HG03103 (cell line): Measurements from ENCODE around the gene IL31.
A peak's percentile ranks its signal among the peaks of the same experiment; 100 is the strongest.
"Not testable (repeated sequence)": the region's sequence is repeated elsewhere in the genome, so short reads cannot be mapped to it uniquely, and the experiment has no call there.

ENCODE experiments used
- ATAC-seq: cut with Tn5 transposase; IDR thresholded peaks from one replicate; pipeline ENCODE4 v1.9.1; 2021; ENCODE audit warnings: low read depth; ENCODE audit not compliant: unreplicated experiment

IL31 gene

DNA sequence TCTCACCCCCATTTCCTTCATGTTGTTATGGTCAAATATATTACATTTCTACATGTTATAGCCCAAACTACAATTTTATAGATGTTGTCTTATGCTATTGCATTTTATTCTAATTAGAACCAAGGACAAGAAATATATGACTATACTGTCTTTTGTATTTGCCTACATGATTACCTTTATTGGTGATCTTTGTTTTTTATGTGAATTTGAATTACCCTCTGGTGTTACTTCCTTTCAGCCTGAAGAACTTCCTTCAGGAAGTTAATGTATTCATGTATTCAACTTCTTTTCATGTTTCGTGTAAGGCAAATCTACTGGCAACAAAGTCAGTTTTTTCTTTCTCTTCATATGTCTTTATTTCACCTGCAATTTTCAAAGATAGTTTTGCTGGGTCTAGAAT, 20.8 kb upstream of the IL31 start:
- ATAC-seq = no peak

DNA sequence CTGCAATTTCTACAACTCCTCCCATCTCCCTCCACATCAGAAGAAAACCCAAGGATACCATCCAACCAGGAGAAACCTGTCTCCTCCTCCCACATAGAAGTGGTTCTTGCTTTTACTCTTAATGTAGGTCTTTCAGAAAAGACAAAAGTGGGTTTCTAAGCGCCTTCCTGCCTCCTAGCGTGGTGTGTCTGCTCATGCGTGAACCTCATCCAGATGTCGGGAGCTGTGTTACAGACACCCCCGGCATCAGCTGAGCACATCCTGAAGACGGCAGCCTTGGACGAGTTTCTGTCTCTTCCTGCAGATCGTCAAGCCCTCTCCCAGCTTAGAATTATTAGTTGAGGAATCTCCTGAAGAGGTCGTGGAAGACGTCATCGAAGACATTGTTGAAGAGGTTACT, 18.4 kb upstream of the IL31 start:
- ATAC-seq = no peak

DNA sequence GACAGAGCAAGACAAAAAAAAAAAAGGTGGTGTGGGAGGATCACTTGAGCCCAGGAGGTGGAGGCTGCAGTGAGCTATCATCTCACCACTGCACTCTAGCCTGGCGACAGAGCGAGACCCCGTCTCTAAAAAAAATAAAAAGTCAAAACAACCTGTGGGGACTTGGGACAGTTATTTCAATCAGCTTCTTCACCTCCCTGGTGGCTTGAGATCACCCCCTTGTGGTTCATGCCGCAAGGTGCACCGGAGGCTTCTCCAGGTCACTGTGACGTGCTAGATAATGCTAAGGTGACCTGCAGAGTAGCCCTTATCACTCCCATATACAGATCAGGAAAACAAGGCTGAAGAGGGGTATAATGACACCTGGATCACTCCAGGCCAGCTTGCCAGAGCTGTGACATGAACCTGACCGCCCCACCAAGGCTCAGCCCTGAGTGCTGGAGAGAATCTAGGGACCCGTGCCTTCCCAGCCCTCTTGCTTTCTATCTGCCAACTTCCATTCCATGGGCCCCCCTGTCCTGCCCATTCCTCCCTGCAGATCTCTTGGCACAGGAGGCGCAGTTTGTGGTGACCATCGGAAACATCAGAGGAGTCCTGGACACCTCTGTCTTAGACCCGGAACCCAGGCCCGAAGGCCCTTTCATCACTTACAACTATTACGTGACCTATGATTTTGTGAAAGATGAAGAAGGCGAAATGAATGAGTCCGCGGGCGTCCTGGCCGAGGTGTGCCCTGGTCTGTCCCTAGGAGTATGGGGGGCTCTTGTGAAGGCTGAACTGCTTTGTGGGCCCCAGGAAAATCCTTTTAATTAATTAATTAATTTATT, 17.0 kb upstream of the IL31 start:
- ATAC-seq = no peak

DNA sequence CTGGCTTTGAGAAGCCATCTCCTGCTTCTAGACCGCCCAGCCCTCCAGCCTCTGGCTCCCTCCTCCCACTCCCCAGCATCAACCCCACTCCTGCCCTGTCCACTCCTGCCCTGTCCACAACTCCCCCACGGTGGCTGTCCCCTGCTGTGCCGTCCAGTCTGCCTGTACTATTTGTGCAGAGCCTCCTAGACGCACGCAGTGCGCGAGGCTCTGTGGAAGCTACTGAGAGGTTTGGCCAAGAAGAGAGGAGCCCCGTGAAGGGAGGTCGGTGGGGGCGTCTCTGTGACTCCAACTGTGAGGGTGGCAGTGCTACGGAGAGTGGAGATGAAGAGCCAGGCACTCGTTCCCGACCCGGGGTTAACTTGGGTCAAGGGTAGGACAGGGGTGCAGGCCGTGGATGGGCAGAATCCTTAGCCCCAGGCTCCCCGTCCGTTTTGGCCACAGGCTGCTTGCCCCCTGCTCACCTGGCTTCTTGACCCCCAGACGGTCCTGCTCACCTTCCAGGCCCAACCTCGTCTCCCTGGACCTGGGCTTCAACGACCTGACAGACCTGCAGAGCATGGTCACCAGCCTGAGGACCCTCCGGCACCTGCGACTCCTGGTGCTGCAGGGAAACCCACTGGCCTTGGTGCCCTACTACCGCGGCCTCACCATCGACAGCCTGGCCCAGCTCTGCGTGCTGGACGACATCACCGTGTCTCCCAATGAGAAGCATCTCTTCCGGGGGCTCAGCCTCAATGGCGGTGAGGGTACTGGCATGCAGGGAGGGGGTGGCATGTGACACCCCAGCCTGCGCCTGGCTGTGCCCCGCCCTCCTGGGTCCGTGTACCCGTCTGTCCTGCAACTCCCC, 15.8 kb upstream of the IL31 start:
- ATAC-seq = no peak

DNA sequence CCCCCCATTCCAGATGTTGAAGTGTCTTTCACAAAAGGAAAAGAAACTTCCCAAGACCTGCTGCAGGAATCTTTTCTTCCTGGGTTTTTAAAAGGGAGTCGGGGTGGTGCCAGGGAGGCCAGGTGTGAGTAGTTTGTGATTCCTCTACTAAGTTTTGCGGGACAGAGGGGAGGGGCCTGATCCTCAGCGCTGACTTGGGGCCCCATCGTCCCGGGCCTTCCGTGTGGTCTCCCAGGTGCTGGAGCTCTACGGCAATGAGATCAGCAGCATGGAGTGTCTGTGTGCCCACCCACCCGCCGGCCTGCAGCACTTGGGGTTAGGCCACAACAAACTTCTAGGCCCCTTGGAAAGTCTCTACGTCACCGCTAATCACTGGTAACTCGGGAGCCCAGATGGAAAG, 13.4 kb upstream of the IL31 start:
- no peak for ATAC-seq

DNA sequence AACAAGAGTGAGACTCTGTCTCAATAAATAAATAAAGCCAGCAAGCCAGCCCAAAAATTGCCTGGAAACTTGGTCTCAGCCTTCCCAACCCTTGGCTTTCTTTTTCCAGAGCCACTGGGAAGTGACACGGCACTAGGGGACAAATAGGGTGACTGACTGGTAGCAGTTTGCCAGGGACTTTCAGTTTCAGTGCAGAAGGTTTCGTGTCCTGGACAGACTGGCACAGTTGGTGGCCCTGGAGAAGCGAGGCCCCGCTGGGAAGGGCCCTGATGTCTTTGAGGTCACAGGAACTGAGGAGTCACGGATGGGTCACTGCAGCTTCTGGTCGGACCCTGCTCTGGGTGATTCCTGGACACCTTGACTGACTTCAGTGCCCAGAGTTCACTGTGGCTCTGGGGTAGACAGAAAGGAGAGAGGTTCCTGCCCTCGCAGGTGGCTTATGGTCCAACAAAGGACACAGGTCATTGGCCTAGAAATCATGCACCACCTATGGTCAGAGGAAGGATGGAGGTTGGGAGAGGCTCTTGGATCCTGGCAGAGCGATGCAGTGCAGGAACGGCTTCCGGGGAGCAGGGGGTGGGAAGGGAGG, 11.6 kb upstream of the IL31 start:
- ATAC-seq = no peak

DNA sequence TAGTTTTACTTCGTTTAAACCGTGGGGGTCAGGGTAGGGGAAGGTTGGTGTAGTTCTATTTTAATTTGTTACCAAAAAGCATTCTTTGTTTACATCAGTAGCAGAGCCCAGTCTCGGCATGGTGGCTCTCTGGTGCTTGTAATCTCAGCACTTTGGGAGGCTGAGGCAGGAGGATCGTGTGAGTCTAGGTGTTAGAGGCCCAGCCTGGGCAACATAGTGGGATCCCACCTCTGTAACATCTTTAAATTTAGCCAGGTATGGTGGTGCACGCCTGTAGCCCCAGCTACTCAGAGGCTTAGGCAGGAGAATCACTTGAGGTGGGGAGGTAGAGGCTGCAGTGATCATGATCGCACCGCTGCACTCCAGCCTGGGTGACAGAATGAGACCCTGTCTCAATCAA, 11.1 kb upstream of the IL31 start:
- no peak for ATAC-seq

DNA sequence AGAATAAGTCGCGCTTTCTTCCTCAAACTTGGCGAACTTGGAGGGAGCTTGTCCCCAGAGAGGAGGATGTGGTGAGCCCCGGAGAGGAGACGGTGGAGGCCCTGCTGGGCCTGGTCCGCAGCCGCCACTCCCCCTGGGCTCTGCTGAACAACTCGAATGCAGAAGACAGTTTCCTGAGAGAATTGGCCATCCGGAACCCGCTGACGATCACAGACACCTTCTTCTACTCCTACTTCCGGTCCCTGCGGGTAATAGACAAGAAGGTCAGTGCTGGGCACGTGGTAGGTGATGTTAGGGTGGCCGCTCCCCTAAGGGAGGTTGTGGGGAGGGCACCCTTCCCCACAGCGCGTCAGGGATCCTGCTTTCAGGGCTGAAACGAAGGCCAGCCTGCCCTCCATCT, 10.5 kb upstream of the IL31 start:
- ATAC-seq = no peak

DNA sequence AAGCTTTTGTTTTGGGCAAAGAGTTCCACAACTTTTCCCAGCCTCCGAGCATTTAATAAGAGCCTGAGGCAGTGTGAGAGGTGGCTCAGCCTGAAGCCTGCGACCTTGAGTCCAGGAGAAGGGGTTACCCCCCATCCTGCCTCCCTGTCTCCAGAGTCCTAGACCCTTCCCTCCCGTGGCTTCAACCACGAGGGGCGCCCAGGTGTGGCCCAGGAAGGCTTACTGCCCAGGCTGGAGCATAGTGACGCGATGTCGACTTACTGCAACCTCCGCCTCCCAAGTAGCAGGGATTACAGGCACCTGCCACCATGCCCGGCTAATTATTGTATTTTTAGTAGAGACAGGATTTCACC, 9.5 kb upstream of the IL31 start:
- no peak for ATAC-seq

DNA sequence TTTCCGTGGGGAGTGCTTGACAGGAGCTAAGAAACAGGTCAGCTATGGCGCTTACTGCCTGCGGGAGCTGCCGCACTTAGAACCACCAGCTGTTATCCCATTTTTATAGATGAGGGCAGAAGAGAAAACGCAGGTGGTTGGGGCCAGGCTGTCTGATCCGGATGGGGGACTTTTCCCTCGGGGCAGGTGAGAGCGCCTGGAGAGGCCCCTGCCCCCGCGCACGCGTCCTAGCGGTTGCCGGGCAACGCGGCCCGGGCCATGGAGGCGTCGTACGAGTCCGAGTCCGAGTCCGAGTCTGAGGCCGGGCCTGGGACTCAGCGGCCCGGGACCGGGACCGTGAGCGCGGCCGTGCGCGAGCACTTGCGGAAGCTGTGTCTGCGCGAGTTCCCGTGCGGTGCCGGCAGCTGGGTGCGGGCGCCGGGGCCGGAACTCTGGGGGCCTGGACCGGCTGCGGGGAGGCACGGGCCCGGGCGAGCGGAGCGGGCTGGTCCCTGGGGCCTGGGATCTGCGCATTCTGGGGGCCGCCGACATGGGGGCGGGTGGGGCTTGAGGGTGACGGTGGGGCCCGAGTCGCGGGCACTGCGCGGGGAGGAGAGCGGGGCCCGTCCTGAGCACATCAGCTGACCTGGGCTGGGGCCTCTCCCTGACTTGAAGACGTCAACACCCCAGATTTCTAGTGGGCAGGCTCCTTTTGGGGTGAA, 9.0 kb upstream of the IL31 start, which contains the start of gene LRRC43:
LRRC43 (plus strand) TSS at position 237 of the 701 bp plus-strand sequence; CDS start at position 259, 22 bp downstream.
- ATAC-seq = no peak

DNA sequence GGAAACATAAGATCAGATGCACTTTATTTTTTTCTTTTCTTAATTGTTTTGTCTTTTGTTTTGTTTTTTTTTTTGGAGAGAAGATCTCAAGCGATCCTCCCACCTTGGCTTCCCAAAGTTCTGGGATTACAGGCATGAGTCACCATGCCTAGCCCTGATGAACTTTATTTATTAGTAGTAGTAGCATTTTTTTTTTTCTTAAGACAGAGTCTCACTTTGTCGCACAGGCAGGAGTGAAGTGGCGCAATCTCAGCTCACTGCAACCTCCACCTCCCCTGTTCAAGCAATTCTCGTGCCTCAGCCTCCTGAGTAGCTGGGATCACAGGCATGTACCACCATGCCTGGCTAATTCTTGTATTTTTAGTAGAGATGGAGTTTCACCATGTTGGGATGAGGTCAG, 2.5 kb upstream of the IL31 start:
- not testable (repeated sequence) for ATAC-seq

DNA sequence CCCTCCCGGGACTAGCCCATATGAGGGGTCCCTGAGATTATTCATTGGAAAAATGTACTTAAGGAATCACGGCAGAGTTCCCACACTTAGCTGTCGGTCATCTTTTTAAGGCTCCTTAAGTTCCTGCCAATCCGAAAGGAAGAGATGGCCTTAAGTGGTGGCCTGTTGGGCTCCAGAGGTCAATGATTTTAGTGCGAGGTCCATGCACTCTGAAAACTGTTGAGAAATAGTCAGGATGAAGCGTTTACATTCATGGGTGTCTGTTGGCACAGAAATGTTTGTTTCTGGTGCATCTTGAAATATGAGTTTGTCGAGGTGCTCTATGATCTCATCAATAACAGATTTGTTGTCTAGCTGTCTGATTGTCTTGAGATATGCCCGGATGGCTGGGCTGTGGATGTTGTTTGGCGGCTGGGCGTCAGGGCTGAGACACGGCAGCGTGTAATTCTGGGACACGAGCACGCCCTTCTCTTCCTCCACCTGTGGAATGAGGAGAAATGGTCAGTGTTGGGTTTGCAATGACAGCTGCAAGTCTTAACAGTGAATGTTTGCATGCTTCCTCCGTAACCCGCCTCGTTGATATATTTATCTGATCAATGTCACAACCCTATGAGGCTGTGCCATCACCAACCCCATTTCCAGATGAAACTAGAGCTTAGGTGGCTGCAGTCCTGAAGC, 1.6 kb downstream of the IL31 start:
- ATAC-seq = no peak

DNA sequence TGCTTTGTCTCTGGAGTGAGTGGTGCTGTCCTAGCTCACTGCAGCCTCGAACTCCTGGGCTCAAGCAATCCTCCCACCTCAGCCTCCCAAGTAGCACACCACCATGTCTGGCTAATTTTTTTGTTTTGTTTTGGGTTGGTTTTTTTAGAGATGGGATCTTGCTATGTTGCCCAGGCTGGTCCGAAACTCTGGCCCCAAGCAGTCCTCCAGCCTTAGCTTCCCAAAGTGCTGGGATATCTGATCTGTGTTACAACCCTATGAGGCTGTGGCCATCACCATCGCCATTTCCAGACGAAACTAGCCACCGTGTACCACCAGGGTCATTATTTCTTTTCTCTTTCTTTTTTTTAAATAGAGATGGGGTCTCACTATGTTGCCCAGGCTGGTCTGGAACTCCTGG, 2.6 kb downstream of the IL31 start:
- ATAC-seq = no peak

DNA sequence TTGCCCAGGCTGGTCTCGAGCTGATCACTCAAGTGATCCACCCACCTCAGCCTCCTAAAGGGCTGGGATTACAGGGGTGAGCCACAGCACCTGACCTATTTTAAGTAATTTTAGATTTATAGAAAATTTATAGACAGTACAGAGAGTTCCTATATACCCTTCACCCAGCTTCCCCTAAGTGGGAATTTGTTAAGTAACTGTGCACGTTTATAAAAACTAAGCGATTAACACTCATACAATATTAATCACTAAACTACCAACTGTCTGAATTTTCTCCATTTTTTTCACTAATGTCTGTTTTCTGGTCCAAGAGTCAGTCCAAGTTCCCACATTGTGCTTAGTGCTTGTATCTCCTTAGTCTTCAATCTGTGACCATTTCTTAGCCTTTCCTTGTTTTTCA, 5.5 kb downstream of the IL31 start:
- no peak for ATAC-seq

DNA sequence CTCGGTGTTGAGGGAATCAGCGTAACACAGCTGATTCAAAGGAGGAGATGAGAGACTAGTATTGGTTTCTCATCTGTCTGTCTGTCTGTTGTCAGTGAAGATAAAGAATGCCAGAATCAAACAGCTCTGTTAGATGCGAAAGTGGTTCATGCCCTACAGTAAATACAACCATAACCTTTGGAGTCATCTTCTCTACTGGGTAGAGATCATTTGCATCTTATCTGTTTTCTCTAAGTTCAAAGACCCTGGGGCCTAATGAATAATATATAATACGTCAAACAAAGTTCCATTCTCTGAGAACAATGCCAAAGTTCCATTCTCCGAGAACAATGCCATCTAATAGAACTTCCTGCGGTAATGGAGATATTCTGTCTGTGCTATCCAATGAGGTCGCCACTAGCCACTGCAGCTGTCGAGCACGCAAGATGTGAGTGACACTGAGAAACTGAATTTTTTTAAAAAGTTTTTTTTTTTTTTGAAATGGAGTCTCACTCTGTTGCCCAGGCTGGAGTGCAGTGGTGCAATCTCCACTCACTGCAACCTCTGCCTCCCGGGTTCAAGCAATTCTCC, 6.6 kb downstream of the IL31 start:
- ATAC-seq = no peak

DNA sequence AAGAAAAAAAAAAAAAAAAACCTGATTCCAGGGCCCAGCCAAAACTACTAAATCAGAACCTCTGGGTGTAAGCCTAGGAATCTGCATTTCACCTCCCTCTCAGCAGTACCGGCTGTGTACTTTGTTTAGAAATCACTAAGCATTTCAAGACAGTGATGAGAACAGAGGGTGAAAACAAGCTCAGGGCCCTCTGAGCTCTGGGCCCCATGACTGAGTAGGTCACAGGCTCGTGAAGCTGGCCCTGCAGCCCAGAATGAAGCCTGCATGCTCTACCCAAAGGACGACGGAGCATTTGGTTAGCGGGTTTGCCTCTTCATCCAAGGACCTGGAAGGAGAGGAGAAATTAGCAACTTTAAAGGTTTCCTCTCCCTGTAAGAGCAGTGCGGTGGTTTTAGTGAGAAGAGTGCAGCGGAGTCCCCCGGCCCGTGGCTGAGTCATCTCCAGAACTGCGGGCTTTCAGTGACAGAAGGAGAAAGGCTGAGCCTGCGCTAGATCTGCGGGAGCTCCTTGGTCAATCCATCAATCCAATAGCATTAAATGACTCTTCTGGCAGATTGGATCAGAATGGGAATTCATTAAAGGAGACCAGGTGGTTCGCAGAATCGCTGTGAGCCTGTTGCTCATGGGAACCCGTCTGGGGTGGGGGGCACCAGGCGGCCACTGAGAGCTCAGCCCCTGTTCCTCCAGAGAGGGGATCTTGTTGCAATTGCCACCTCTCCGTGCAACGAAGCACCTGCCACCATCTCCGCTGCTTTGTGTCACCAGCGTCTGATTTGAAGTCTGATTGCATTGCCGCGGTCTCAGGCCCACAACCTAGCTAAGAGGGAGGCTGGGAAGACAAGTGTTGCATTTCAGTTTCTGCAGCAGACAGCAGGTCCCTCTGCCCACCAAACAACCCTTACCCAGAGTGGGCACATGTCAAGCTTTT, 7.3 kb downstream of the IL31 start:
- peak; percentile 51 for ATAC-seq

DNA sequence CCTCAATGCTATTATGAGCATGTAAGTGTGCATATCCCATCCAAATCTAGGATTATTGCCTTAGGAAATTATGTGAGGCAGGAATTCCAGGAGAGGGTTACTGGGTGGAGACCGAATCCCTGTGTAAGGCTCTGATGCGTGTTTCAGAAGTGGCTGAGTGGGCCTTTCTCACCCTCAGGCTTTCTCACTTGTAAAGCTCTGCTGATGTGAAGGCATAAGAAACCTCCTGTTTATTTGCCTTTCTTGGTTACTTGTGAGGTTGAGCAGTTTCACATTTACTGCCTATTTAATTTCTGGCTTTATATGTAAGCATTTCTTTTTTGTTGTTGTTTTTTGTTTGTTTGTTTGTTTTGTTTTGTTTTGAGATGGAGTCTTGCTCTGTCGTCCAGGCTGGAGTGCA, 11.0 kb downstream of the IL31 start:
- no peak for ATAC-seq

DNA sequence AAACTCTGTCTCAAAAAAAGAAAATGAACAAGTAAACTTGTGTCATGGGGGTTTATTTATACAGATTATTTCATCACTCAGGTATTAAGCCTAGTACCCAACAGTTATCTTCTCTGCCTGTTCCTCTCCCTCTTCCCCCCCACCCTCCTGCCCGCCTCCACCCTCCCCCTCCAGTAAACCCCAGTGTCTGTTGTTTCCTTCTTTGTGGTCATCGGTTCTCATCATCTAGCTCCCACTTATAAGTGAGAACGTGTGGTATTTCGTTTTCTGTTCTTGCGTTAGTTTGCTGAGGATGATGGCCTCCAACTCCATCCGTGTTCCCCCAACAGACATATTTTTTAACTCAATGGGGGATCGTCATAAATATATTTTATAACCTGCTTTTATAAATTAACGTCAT, 12.3 kb downstream of the IL31 start:
- ATAC-seq = no peak

DNA sequence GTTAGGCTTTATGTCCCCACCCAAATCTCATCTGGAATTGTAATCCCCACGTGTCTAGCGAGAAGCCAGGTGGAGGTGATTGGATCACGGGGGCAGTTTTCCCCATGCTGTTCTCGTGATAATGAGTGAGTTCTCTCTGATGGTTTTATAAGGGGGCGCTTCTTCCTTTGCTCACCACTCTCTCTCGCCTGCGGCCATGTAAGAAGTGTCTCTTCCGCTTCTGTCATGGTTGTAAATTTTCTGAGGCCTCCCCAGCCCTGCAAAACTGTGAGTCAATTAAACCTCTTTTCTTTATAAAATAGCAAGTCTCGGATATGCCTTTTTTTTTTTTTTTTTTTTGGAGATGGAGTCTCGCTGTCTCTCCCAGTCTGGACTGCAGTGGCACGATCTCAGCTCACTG, 13.3 kb downstream of the IL31 start:
- no peak for ATAC-seq
